Epithelial cell of esophagus (primary cell): Measurements from ENCODE around the gene GPR32.
"Not testable (repeated sequence)": the region's sequence is repeated elsewhere in the genome, so short reads cannot be mapped to it uniquely, and the experiment has no call there.

Source experiments
- DNase-seq: peaks from one replicate; pipeline ENCODE4 v3.0.0; 2010; ENCODE audit warnings: low read depth
- H3K4me3 ChIP-seq: 2 replicates; pipeline ENCODE4 v1.5.1; 2011; ENCODE audit warnings: mild to moderate bottlenecking, low read length, control low read depth
- TF ChIP-seq, protein P1 (sequence below): IDR thresholded peaks from 2 replicates; pipeline ENCODE4 v1.5.1; 2011; ENCODE audit warnings: low read depth, mild to moderate bottlenecking, low read length, control low read depth, inconsistent platforms; ENCODE audit not compliant: insufficient read depth; ENCODE audit errors: missing control alignments

GPR32 gene

DNA sequence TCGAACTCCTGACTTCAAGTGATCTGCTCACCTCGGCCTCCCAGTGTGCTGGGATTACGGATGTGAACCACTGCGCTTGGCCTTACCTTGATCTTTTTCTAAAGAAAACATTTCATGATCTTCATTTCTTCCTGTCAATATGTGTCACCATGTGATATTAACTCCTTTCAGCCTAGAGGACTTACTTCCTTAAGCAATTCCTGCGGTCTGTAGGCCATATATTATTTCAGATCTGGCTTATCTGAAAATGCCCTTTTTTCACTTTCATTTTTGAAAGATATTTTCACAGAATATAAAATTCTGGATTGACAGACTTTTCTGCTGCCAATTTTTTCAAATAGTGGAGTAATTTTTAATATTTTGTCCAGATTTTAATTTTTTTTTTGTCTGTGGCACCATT is 2.0 kb upstream of the GPR32 start:
- H3K4me3 ChIP-seq, result no peak overlapping the region
- no peak for DNase-seq
- TF ChIP-seq, protein P1, sequence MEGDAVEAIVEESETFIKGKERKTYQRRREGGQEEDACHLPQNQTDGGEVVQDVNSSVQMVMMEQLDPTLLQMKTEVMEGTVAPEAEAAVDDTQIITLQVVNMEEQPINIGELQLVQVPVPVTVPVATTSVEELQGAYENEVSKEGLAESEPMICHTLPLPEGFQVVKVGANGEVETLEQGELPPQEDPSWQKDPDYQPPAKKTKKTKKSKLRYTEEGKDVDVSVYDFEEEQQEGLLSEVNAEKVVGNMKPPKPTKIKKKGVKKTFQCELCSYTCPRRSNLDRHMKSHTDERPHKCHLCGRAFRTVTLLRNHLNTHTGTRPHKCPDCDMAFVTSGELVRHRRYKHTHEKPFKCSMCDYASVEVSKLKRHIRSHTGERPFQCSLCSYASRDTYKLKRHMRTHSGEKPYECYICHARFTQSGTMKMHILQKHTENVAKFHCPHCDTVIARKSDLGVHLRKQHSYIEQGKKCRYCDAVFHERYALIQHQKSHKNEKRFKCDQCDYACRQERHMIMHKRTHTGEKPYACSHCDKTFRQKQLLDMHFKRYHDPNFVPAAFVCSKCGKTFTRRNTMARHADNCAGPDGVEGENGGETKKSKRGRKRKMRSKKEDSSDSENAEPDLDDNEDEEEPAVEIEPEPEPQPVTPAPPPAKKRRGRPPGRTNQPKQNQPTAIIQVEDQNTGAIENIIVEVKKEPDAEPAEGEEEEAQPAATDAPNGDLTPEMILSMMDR, result no peak

DNA sequence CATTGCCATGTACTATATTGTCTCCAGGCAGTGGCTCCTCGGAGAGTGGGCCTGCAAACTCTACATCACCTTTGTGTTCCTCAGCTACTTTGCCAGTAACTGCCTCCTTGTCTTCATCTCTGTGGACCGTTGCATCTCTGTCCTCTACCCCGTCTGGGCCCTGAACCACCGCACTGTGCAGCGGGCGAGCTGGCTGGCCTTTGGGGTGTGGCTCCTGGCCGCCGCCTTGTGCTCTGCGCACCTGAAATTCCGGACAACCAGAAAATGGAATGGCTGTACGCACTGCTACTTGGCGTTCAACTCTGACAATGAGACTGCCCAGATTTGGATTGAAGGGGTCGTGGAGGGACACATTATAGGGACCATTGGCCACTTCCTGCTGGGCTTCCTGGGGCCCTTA is 624 bp downstream of the GPR32 start:
- no peak for DNase-seq
- TF ChIP-seq, protein P1, result no peak
- H3K4me3 ChIP-seq, result no peak overlapping the region

DNA sequence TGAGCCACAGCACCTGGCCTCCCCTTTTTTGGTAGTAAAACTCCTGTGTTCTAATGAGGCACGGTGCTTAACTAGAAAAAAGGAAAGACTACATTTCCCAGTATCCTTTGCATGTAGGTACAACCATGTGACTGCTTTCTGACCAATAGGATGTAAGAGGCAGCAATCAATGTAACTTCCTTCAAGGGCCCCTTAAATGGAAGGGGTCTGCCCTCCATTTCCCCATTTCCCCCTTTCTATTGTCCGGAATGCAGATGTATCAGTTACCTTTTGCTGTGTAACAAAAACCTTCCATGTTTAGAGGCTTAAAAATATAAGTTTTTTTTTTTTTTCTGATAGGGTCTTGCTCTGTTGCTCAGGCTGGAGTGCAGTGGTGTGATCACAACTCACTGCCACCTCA is 2.2 kb downstream of the GPR32 start:
- DNase-seq, result no peak
- H3K4me3 ChIP-seq, result no peak overlapping the region
- TF ChIP-seq, protein P1, result no peak

DNA sequence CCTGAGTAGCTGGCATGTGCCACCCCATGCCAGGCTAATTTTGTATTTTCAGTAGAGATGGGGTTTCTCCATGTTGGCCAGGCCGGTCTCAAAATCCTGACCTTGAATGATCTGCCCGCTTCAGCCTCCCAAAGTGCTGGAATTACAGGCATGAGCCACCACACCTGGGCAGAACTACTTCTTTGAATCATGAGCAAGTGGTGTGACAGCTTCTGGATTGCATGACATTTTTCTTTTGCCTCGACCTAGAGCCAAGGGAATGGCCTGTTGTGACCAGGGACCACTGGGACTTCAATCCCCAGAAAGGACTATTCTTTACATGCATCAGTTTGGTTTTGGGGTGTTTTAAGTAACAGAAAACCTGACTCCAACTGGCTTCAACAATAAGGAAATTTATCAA is 2.6 kb downstream of the GPR32 start:
- DNase-seq, H3K4me3 ChIP-seq: not testable (repeated sequence)

DNA sequence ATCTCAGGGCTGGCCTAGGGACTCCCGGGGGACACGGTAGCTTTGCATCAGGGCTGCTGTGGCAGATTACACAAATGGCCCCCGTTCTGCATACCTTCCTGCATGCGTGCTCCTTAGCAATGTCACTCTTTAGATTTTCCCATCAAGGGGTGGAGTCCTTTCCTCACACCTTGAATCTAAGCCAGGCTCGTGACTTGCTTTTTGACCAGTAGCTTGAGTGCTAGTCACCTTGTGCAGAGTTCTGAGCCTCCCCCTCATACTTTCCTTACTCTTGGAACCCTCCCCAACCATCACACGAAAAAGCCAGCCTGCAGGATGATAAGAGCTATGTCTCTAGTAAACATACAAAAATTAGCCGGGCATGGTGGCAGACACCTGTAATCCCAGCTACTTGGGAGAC is 3.2 kb downstream of the GPR32 start:
- H3K4me3 ChIP-seq, DNase-seq: not testable (repeated sequence)

DNA sequence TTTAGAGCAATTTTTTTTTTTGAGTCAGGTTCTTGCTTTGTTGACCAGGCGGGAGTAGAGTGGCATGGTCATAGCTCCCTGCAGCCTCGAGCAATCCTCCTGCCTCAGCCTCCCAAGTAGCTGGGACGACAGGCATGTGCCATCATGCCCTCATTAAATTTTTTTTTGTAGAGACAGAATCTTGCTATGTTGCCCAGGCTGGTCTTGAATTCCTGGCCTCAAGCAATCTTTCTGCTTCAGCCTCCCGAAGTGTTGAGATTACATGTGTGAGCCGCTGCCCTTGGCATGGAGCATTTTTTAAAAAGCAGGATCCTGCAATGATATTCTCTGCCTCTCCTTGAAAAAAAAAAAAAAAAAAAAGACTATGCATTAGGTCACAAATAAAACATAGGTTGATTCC is 5.9 kb downstream of the GPR32 start:
- H3K4me3 ChIP-seq, result no peak overlapping the region
- DNase-seq, result no peak
- TF ChIP-seq, protein P1, result no peak

DNA sequence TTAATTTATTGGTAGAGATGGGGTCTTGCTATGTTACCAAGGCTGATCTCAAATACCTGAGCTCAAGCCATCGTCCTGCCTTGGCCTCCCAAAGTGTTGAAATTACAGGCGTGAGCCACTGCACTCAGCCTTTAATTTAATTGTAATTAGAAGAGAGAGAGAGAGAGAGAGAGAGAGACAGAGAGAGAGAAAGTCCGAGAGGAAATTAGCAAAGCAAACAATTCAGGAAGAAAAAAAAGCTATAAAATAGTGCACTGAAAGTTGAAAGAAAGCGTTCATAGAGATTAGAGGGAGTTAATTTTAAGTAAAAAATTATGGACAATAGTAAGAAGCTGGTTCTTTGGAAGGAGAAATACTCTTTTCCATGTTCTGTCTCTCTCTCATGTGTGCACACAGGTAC is 7.0 kb downstream of the GPR32 start:
- H3K4me3 ChIP-seq, result no peak overlapping the region
- TF ChIP-seq, protein P1, result no peak
- DNase-seq, result no peak

DNA sequence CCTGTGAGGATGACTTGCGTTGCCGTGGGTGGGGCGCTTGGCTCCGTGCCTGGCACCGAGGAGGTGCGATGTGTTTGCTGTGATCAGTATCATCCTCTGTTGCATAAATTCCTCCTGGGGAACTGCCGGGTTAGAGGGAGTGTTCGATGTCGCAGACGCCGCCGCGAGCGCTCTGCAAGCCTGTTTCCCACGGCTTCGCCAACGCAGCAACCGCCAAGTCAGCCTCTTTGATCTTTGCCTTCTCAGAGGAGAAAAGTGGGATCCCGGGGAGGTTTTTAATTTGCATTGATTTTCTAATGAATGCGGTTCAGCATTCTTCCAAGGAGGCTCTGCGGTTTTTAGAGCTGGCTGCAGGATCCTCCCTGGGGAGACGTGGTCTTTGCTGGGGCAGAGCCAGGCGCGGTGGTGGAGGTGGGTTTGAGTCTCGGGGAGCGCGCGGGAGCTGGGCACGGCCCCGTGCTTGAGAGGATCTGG is 7.6 kb downstream of the GPR32 start:
- TF ChIP-seq, protein P1, result no peak
- DNase-seq, result peak; percentile 35
- no peak overlapping the region for H3K4me3 ChIP-seq
